HUES48 (cell line): ENCODE measurements around the gene ACOXL.

Source experiments
- H3K27ac ChIP-seq: one replicate; pipeline ENCODE4 v1.7.0; 2013; ENCODE audit warnings: low read depth, low read length, inconsistent platforms
- H3K27me3 ChIP-seq: 2 replicates; pipeline ENCODE4 v1.6.1; 2013; ENCODE audit warnings: mild to moderate bottlenecking, low read length; ENCODE audit not compliant: control insufficient read depth, insufficient read depth
- H3K36me3 ChIP-seq: 2 replicates; pipeline ENCODE4 v1.6.1; 2013; ENCODE audit warnings: low read length; ENCODE audit not compliant: control insufficient read depth, insufficient read depth
- H3K4me1 ChIP-seq: 2 replicates; pipeline ENCODE4 v1.6.1; 2013; ENCODE audit warnings: mild to moderate bottlenecking, low read length; ENCODE audit not compliant: control insufficient read depth, insufficient read depth
- H3K4me3 ChIP-seq: 2 replicates; pipeline ENCODE4 v1.5.1; 2013; ENCODE audit warnings: mild to moderate bottlenecking, low read depth, low read length
- H3K9ac ChIP-seq: 2 replicates; pipeline ENCODE4 v1.6.1; 2013; ENCODE audit warnings: mild to moderate bottlenecking, low read depth, low read length, moderate library complexity
- H3K9me3 ChIP-seq: 2 replicates; pipeline ENCODE4 v1.6.1; 2013; ENCODE audit warnings: low read length; ENCODE audit not compliant: control insufficient read depth, insufficient read depth

Gene ACOXL

GRCh38 chr2:110992886-110993285 lies 260.5 kb downstream of the ACOXL start:
- peaks cover 8% of the 10 kb centered on the region; the same call in 1 of the 2 replicates for H3K4me1 ChIP-seq
- H3K9me3 ChIP-seq: no peaks in the 10 kb centered on the region
- H3K27ac ChIP-seq: no peak overlapping the region
- no peak overlapping the region for H3K9ac ChIP-seq
- no peaks in the 10 kb centered on the region for H3K27me3 ChIP-seq
- H3K4me3 ChIP-seq: no peak overlapping the region
- H3K36me3 ChIP-seq: peaks cover 11% of the 10 kb centered on the region

DNA sequence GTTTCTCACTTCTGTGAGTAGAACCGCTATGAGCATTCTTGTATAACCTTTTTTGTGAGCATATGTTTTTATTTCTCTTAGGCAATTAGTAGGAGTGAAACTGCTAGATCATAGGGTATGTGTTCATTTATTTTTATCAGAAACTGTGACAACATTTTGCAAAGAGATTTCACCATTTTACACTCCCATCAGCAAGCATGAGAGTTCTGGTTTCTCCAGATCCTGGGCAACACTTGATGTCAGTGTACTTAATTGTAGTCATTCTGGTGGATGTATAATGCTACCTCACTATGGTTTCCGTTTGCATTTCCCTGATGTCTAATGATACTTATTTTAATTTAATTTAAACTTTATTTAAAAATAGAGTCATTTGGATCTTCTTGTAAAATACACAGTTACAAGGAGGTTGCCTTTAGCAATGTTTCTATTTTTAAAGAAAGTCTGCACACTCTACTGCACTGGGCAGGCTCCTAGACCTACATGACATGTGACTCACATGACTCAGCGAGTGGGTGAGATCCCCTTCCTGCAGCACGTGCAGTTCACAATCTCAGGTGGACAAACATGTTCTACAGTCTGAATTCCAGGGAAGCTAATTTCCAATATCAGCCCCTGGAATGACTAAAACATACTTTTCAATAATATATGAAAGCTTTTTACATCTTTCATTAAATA lies 261.3 kb downstream of the ACOXL start:
- Histone ChIP-seq H3K36me3 (peaks cover 11% of the 10 kb centered on the region), H3K27ac (no peak overlapping the region), H3K9me3 (no peaks in the 10 kb centered on the region), H3K4me1 (peaks cover 13% of the 10 kb centered on the region), H3K27me3 (no peaks in the 10 kb centered on the region), H3K9ac (no peak overlapping the region), H3K4me3 (no peak overlapping the region)

GRCh38 chr2:110994250-110994961 lies 262.0 kb downstream of the ACOXL start:
- H3K27ac ChIP-seq: no peak overlapping the region

GRCh38 chr2:110995911-110996310 lies 263.5 kb downstream of the ACOXL start:
- Histone ChIP-seq H3K27ac (no peak overlapping the region), H3K9ac (no peak overlapping the region), H3K27me3 (no peaks in the 10 kb centered on the region), H3K4me3 (no peak overlapping the region), H3K4me1 (peaks cover 13% of the 10 kb centered on the region), H3K9me3 (no peaks in the 10 kb centered on the region), H3K36me3 (peaks cover 16% of the 10 kb centered on the region)

More at GRCh38 chr2:110994250-110994961, 262.0 kb downstream of the ACOXL start:
- Histone ChIP-seq H3K9ac (no peak overlapping the region), H3K4me1 (peaks cover 13% of the 10 kb centered on the region), H3K36me3 (peaks cover 11% of the 10 kb centered on the region), H3K27me3 (no peaks in the 10 kb centered on the region), H3K4me3 (no peak overlapping the region), H3K9me3 (no peaks in the 10 kb centered on the region)

DNA sequence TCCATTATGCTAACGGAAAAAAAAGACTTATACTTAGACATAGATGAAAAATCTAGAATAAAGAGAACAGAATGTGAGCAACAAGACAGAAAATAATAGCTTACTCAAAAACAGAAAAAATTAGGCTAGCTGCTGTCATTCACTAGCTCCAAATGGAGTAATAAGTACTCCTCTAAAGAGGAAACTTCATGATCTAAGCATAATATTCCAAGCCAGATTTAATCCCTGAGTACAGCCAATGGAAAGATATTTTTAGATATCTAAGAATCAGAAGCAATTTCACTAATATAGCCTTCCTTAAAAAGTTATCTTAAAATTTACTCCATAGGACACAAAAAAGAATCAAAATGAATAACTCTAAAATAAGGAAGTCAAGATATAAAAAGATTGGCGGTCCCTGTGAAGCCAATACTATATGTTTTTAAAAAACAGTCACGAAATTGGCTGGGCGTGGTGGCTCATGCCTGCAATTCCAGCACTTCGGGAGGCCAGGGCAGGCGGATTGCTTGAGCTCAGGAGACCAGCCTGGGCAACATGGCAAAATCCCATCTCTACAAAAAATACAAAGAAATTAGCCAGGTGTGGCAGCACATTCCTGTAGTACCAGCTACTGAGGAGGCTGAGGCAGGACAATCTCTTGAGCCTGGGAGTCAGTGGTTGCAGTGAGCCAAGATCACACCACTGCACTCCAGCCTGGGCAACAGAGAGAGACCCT lies 265.1 kb downstream of the ACOXL start:
- Histone ChIP-seq H3K4me3 (no peak overlapping the region), H3K9ac (no peak overlapping the region), H3K4me1 (peaks cover 13% of the 10 kb centered on the region), H3K27me3 (no peaks in the 10 kb centered on the region), H3K27ac (no peak overlapping the region), H3K9me3 (no peaks in the 10 kb centered on the region), H3K36me3 (peaks cover 16% of the 10 kb centered on the region)

- Histone ChIP-seq H3K4me1 (peaks cover 13% of the 10 kb centered on the region), H3K36me3 (peaks cover 16% of the 10 kb centered on the region), H3K9ac (no peak overlapping the region), H3K27me3 (no peaks in the 10 kb centered on the region), H3K9me3 (no peaks in the 10 kb centered on the region), H3K4me3 (no peak overlapping the region), H3K27ac (no peak overlapping the region)
These were observed 265.9 kb downstream of the ACOXL start for GRCh38 chr2:110998311-110998710.

GRCh38 chr2:110999626-111000025 lies 267.3 kb downstream of the ACOXL start:
- H3K9me3 ChIP-seq: no peaks in the 10 kb centered on the region
- H3K4me1 ChIP-seq: peaks cover 6% of the 10 kb centered on the region
- H3K27ac ChIP-seq: no peak overlapping the region
- peaks cover 16% of the 10 kb centered on the region for H3K36me3 ChIP-seq
- H3K27me3 ChIP-seq: no peaks in the 10 kb centered on the region
- H3K4me3 ChIP-seq: no peak overlapping the region
- no peak overlapping the region for H3K9ac ChIP-seq

DNA sequence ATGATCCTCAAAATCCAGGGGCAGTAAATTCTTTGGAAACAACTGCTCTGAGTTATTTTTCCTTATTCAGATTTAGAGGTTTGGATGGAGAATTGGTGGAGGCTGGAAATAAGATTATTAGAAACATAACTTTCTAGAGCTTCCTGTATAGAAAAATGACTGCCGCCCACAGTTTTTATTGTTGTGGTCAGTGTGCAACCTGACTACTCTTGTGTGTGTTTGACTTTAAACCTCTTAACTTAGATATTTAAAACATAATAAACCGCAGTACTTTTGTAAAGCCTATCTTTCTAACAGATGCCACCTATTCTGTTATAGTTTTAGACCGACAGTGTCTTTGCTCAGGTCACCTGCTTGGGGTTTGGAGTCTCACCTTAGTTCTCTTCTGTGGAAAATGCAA lies 272.9 kb downstream of the ACOXL start:
- Histone ChIP-seq H3K4me1 (no peaks in the 10 kb centered on the region), H3K27me3 (no peaks in the 10 kb centered on the region), H3K36me3 (no peaks in the 10 kb centered on the region), H3K27ac (no peak overlapping the region), H3K4me3 (no peak overlapping the region), H3K9ac (no peak overlapping the region), H3K9me3 (no peaks in the 10 kb centered on the region)

- Histone ChIP-seq H3K4me1 (no peaks in the 10 kb centered on the region), H3K9me3 (no peaks in the 10 kb centered on the region), H3K9ac (no peak overlapping the region), H3K27me3 (no peaks in the 10 kb centered on the region), H3K36me3 (no peaks in the 10 kb centered on the region), H3K4me3 (no peak overlapping the region), H3K27ac (no peak overlapping the region)
These were observed 273.4 kb downstream of the ACOXL start for GRCh38 chr2:111005821-111006220.

DNA sequence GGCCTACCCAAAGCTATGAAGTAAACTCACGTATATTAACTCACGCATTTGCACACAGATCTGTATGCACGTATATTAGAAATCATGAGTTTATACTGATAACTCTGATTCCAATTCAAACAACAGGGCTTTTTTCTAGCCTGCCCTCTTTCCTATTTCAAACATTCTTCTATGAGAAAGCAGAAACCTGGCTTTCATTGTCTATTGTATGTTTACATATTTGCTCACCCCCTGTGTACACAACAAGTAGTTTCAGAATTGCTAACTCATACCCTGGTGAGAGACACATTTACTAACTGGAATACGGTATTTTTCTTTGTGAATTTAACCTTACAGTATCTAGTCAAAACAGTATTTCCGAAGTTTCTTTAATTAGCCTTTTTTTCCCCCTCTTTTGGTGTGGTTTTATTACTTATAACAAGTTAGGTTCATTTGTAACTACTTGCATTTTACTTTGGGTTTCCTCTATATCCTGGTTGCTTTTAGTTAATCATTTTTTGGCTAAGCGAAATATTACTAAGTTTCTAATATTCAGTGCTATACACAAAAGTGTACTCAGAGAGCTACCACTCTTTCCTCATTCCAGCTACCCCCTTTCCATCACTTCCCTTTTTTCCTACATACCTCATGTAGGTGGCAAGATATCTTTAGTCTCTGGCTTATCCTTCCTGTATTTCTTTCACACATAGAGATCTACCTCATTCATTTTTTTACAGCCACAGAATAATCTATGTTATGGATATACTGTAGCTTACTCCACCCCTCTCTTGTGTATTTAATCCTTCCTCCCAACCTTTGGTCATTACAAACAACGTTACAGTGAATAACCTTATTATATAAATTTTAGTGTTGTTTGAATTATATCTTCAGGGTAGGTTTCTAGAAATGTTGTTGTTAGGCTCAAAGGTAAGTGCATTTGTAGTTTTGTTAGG lies 275.6 kb downstream of the ACOXL start:
- Histone ChIP-seq H3K36me3 (no peaks in the 10 kb centered on the region), H3K4me3 (no peak overlapping the region)

More for the DNA sequence above, 275.6 kb downstream of the ACOXL start:
- no peaks in the 10 kb centered on the region for H3K4me1 ChIP-seq
- no peaks in the 10 kb centered on the region for H3K9me3 ChIP-seq
- H3K9ac ChIP-seq: no peak overlapping the region
- H3K27ac ChIP-seq: no peak overlapping the region
- H3K27me3 ChIP-seq: no peaks in the 10 kb centered on the region
